Measurements from ENCODE around the gene MMP23B. TPM values are rescaled to one million over a fixed set of nuclear protein-coding genes. Genes with fewer than 3 reads are reported as not detected.

Gene MMP23B
- 0.62 to 1.1 TPM (median 1.0 TPM) in 4 of 5 replicates, not detected in the other for total RNA-seq (2022; extraction: Qiagen RNA extraction; ENCODE audit: low read depth)

DNA sequence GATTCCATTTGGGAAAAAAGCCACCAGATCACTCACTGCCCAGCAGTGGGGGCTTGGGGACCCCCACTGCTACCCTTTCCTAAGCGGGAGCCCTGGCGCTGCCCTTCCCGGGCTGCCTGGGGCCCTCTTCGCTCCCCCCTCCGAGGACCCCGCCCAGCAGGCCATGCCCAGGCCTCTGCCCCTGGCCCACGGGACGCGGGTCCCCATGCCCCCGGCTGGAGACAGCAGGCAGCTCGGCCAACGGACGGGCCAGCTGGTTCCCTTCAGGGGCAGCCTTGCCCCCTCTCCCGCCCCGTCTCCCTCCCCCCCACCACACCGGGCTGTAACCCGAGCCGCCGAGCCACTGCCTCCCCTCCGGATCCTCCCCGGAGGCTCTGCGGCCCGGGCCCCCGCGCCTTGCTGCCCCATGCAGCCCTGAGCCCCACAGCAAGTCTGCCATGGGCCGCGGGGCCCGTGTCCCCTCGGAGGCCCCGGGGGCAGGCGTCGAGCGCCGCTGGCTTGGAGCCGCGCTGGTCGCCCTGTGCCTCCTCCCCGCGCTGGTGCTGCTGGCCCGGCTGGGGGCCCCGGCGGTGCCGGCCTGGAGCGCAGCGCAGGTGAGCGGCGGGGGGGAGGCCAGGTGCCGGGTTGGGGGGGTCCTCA, at the start of gene MMP23B:
Gene MMP23B, plus strand, starts transcription at position 392 of the 639 bp plus-strand sequence. Its CDS starts 46 bp downstream, at position 438.

DNA sequence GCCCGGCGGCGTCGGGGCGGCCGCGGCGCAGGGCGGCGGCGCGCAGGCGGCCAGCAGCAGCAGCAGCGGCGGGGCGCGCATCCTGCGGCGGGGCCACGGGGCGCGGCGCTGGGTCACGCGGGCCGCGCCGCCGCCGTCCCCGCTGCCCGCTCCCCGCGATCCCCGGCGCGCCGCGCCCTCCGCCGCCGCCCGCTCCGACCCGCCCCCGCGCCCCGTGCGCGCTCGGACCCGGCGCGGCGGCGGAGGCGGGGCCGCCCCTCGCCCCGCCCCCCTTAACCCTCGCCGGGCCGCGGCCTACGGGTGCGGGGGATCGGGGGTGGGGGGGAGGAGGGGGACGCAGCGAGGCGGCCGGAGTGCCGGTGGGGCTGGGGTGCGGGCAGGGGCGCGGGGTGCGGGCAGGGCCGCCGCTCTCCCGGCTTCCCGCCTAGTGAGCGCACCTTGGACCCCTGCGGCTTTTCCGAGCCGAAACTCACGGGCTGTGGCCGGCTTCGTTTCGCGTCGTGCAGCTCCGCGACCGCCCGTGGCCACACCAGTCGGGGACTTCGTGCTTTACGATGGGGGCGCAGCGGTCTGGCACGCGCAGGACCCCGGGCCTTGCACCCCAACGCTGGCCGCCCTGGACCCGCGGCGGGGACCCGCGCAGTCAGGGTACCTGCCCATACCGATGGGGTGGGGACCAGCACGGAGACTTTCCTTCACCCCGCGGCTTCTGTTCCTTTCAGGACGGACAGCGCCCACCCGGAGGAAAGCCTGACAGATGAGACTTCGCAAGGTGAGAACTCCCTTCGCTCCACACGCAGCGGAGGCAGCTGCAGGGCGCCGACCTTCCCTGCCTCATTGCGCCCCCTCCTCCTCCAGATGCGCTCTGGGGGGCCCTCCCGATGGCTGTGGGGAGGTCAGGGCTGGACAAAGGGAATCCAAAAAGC, 31.8 kb upstream of the MMP23B start, which contains the start of gene FNDC10:
Gene FNDC10, minus strand, starts transcription at position 201 of the 926 bp plus-strand sequence. Its CDS starts 120 bp downstream, at position 81.

DNA sequence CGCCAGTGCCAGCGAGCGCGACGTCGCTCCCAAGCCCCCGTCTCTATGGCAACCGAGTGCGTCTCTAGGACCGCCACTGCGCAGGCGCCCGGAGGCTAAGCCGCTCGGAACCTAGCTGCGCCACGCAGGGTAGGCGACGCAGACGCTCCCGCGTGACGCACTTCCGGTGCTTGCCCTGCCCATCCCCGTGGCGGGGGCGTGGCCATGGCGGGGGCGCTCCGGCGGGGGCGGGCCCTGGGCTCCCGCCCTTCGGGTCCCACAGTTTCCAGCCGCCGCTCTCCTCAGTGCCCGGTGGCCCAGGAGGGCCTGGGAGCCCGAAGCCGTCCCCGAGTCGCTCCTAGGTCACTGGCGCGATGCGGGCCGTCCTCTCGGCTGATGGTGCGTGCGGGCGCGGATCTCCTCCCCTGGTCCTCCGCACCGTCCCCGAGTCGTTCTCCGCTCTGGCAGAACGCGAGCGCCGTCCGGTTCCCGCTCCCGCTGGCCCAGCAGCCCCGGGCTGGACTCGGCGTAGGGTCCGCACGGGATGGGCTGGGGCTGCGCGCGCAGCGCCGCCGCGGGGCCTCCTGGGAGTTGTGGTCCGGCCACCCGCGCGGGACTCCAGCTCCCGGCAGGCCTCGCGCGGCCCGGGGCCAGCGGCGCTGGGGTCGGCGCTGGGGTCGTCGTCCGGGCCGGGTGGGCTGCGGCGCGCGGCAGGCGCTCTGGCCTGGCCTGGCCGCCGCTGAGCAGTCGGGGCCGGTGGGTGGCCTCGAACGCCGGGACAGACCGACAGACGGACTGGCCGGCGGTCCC, 16.5 kb upstream of the MMP23B start, which contains the start of gene MIB2:
Gene MIB2, plus strand, starts transcription at position 245 of the 789 bp plus-strand sequence. CDS start 7,953 bp downstream, outside the sequence.

DNA sequence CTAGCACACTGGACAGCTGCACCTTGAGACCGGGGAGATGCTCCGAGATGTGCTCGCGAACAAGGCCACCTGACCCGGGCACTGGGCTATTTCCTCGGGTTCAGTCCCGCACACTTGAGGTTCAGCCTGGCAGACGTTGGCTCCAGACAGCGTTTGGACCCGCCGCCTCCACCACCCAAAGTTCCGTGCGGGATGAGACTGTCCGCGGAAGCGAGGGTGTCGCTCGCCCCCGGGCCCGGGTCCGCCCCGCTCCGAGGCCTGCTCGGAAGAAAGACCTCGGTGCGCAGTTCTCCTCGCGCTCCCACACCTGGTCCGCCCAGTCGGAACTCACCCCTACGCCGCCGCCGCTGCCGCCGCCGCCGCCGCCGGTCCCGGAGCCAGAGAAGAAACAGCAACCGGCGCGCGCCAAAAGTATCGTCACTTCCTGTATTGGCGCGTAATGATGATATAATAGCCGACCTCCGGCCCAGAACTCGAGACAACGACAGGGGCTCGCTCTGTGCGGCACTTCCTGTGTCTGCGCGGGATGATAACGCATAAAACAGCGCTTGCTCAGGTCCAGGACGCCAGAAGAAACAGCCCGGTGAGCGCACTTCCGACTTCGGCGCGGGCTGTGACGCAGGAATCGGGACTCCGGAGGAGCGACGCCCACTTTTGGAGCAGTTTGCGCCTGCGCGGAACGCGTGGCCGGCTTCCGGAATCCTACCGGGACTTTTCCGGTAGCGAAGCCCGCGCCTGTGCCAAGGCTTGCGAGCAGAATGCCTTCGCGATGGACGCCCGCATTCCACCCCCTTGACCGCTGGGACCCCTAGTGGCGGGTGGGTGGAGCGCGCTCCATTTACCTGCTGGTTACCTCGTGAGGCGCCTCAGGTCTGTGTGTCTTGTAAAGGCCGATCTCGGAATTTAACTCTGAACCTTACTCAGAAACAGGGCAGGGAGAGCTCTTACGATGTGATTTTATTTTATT, 26.9 kb downstream of the MMP23B start, which contains the start of gene CDK11B:
Gene CDK11B, minus strand, starts transcription at position 422 of the 967 bp plus-strand sequence. CDS start 1,519 bp downstream, outside the sequence.

Other genes with a start within 250 kb of the MMP23B start
- gene CCNL2, start 232.8 kb upstream of the MMP23B start, total RNA-seq (2022; extraction: Qiagen RNA extraction; ENCODE audit: low read depth) = 47.3 to 61.0 TPM (median 48.3 TPM) in 5 replicates
- 128 to 152 TPM (median 135 TPM) in 5 replicates for gene MRPL20, start 224.9 kb upstream of the MMP23B start, total RNA-seq (2022; extraction: Qiagen RNA extraction; ENCODE audit: low read depth)
- 0.08 to 0.10 TPM (median 0.09 TPM) in 3 of 5 replicates, not detected in the others for gene ANKRD65, start 210.9 kb upstream of the MMP23B start, total RNA-seq (2022; extraction: Qiagen RNA extraction; ENCODE audit: low read depth)
- 4.8 to 15.8 TPM (median 14.9 TPM) in 5 replicates for gene VWA1, start 196.5 kb upstream of the MMP23B start, total RNA-seq (2022; extraction: Qiagen RNA extraction; ENCODE audit: low read depth)
- gene ATAD3C, start 182.5 kb upstream of the MMP23B start, total RNA-seq (2022; extraction: Qiagen RNA extraction; ENCODE audit: low read depth) = not detected in 5 replicates
- gene ATAD3B, start 160.4 kb upstream of the MMP23B start, total RNA-seq (2022; extraction: Qiagen RNA extraction; ENCODE audit: low read depth) = 1.5 to 3.4 TPM (median 3.0 TPM) in 5 replicates
- gene ATAD3A, start 120.0 kb upstream of the MMP23B start, total RNA-seq (2022; extraction: Qiagen RNA extraction; ENCODE audit: low read depth) = 32.6 to 40.2 TPM (median 37.8 TPM) in 5 replicates
- gene TMEM240, start 91.5 kb upstream of the MMP23B start, total RNA-seq (2022; extraction: Qiagen RNA extraction; ENCODE audit: low read depth) = 0.18 to 0.92 TPM (median 0.66 TPM) in 5 replicates
- gene SSU72, start 57.3 kb upstream of the MMP23B start, total RNA-seq (2022; extraction: Qiagen RNA extraction; ENCODE audit: low read depth) = 88.5 to 113 TPM (median 109 TPM) in 5 replicates
- 4.7 to 8.5 TPM (median 8.1 TPM) in 5 replicates for gene FNDC10, start 32.0 kb upstream of the MMP23B start, total RNA-seq (2022; extraction: Qiagen RNA extraction; ENCODE audit: low read depth)
- 10.8 to 20.0 TPM (median 18.9 TPM) in 5 replicates for gene MIB2, start 16.7 kb upstream of the MMP23B start, total RNA-seq (2022; extraction: Qiagen RNA extraction; ENCODE audit: low read depth)
- 25.2 to 27.7 TPM (median 26.6 TPM) in 5 replicates for gene CDK11B, start 26.8 kb downstream of the MMP23B start, total RNA-seq (2022; extraction: Qiagen RNA extraction; ENCODE audit: low read depth)
- 10.6 to 14.2 TPM (median 12.7 TPM) in 5 replicates for gene SLC35E2B, start 60.6 kb downstream of the MMP23B start, total RNA-seq (2022; extraction: Qiagen RNA extraction; ENCODE audit: low read depth)
- gene CDK11A, start 92.2 kb downstream of the MMP23B start, total RNA-seq (2022; extraction: Qiagen RNA extraction; ENCODE audit: low read depth) = 20.8 to 28.6 TPM (median 24.9 TPM) in 5 replicates
- 33.0 to 39.7 TPM (median 34.1 TPM) in 5 replicates for gene NADK, start 146.3 kb downstream of the MMP23B start, total RNA-seq (2022; extraction: Qiagen RNA extraction; ENCODE audit: low read depth)